ENCODE results near the gene SLPI.
A peak's percentile ranks its signal among the peaks of the same experiment; 100 is the strongest.

Gene SLPI

GRCh38 chr20:45269754-45270270 lies 15.4 kb upstream of the SLPI start:
- no peak for DNase-seq

GRCh38 chr20:45269056-45269455 lies 14.7 kb upstream of the SLPI start:
- DNase-seq = no peak

- DNase-seq = no peak
Observed at GRCh38 chr20:45268531-45268930, 14.2 kb upstream of the SLPI start.

- DNase-seq = no peak
Observed at GRCh38 chr20:45266977-45267376, 12.6 kb upstream of the SLPI start.

GRCh38 chr20:45263556-45264266 lies 9.3 kb upstream of the SLPI start:
- DNase-seq = no peak

- DNase-seq = no peak
Observed at GRCh38 chr20:45258664-45259063, 4.3 kb upstream of the SLPI start.

- no peak for DNase-seq
Observed at GRCh38 chr20:45258259-45258658, 3.9 kb upstream of the SLPI start.

GRCh38 chr20:45257711-45258110 lies 3.3 kb upstream of the SLPI start:
- no peak for DNase-seq

- no peak for DNase-seq
Observed at GRCh38 chr20:45257161-45257560, 2.8 kb upstream of the SLPI start.

- DNase-seq = no peak
Observed at GRCh38 chr20:45253261-45253660, 1.1 kb downstream of the SLPI start.

- DNase-seq = no peak
Observed at GRCh38 chr20:45251884-45252560, 2.3 kb downstream of the SLPI start.

- DNase-seq = no peak
Observed at GRCh38 chr20:45248609-45249008, 5.8 kb downstream of the SLPI start.

- DNase-seq = no peak
Observed at GRCh38 chr20:45247865-45248264, 6.5 kb downstream of the SLPI start.

- DNase-seq = no peak
Observed at GRCh38 chr20:45246109-45246508, 8.3 kb downstream of the SLPI start.

GRCh38 chr20:45238139-45238538 lies 16.2 kb downstream of the SLPI start:
- DNase-seq = no peak

GRCh38 chr20:45235995-45236394 lies 18.4 kb downstream of the SLPI start:
- DNase-seq = no peak

GRCh38 chr20:45230631-45231030 lies 23.7 kb downstream of the SLPI start:
- DNase-seq = no peak

- DNase-seq = peak; percentile 49
Observed at GRCh38 chr20:45229264-45230056, 24.9 kb downstream of the SLPI start.

- DNase-seq = no peak
Observed at GRCh38 chr20:45226287-45226686, 28.1 kb downstream of the SLPI start.

GRCh38 chr20:45223136-45223535 lies 31.2 kb downstream of the SLPI start:
- DNase-seq = no peak

GRCh38 chr20:45221076-45221475 lies 33.3 kb downstream of the SLPI start, which contains the start of gene SEMG2:
SEMG2 (plus strand) TSS chr20:45221373; CDS start chr20:45221390, 17 bp downstream.
- no peak for DNase-seq

- no peak for DNase-seq
Observed at GRCh38 chr20:45218636-45219035, 35.7 kb downstream of the SLPI start.

GRCh38 chr20:45218124-45218523 lies 36.2 kb downstream of the SLPI start:
- no peak for DNase-seq

- no peak for DNase-seq
Observed at GRCh38 chr20:45212836-45213235, 41.5 kb downstream of the SLPI start.

Data from activated CD4-positive, CD25-positive, alpha-beta regulatory T cell treated with anti-CD3 and anti-CD28 coated beads, Interleukin-2, amount 50 U/mL, for 72 hours (primary cell).